HG02623 (cell line): ENCODE results near the gene P4HA2.

Experiments
- ATAC-seq: cut with Tn5 transposase; IDR thresholded peaks from one replicate; pipeline ENCODE4 v1.9.1; 2021; ENCODE audit warnings: moderate library complexity; ENCODE audit not compliant: unreplicated experiment

P4HA2 gene

GRCh38 chr5:132253008-132253441 is 25.4 kb upstream of the P4HA2 start:
- no peak for ATAC-seq

GRCh38 chr5:132251220-132251725 is 23.6 kb upstream of the P4HA2 start:
- ATAC-seq, result no peak

- no peak for ATAC-seq
Measured at GRCh38 chr5:132250547-132250946, 22.9 kb upstream of the P4HA2 start.

GRCh38 chr5:132246806-132247205 is 19.2 kb upstream of the P4HA2 start:
- ATAC-seq, result no peak

GRCh38 chr5:132245593-132245992 is 17.9 kb upstream of the P4HA2 start:
- no peak for ATAC-seq

DNA sequence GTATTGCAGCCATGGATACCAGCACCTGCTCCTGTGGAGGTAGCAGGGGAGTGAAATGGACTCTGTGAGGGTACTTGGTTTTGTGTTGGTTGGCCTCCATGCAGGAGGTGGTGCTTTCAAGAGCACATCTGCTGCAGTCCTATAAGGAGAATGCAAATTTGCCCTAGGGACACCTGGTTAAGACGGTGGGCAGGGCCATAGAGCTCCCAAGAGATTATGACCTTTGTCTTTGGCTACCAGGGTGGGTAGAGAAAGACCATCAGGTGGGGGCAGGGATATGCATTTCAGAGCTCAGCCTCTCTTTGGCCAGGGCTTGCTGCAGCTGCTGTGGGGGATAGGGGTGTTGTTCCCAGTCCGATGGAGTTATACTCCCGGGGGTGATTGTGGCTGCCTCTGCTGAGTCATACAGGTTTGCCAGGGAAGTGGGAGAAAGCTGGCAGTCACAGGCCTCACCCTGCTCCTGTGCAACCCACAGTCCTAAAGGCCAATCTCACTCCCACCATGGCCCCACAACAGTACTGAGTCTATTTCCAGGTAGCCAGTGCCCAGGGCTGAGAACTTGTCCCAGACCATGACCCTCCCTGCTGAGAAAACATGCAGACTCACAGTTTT is 15.8 kb upstream of the P4HA2 start:
- no peak for ATAC-seq

DNA sequence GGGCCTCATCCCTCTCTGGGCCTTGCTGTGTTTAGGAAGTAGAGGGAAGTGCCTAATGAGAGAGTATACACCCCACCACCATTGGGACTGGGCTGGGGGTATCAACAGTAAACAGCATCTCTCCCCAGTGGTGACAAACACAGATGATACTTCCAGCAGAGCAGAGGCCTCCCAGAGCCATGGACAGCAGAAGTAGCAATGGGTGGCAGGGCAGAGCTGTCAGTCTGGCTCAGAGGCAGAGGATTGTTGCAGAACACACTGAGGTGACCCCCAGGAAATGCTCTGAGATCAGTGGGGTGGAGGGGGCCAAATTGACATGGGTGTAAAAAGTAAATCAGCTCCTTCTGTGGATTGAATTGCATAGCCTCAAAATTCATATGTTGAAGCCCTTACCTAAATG is 12.1 kb upstream of the P4HA2 start:
- no peak for ATAC-seq

DNA sequence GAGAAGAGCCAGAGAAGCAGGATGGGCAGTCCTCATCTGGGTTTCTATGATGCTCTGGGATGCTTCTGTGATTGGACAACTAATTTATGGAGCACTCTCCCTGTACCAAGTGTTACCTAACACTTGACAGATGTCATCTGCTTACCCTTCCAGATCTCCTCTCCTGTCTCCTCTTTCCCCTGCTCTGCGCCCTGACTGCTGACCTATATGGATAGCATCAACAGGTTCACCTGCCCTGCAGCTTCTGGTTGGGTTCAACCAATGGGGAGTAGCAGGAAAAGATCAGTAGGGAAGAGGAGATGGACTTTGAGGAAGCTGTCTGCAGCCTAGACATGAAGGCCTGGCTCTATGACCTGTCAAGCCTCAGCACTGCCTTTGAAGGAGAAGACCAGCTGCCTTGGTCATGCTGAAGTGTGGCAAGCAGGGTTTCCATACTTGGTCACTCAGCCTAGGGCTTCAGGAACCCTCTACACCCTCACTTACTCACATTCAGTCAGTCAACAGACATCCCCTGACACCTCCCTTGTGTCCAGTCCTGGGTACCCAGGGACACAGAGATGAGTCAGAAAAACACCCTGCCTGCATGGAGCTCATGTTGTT is 11.3 kb upstream of the P4HA2 start:
- no peak for ATAC-seq

DNA sequence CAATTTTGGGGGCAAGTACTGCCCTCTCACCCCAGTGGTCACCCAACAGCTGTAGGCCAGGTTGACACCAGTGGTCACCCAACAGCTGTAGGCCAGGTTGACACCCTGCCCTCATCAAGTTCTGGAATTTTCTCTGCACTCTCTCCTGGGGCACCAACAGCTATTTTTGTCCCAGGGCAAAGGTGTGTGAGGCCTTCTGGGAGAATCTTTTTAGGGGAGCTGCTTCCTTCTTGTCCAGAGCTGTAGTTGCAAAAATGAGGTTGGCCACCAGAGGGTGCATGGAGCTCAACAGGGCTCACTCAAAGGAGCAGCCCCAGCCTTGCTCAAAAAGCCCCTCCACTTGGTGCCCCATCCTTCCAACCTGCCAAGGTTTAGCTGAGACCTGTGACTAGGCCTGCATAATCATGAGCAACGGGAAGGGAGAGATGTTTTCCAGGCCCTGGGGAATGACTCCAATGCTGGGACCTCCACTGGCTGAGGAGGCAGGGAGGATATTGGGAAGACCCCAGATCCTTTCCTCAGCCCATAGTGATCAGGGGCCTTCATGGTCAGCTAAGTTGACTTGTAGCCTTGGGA is 10.6 kb upstream of the P4HA2 start:
- no peak for ATAC-seq

DNA sequence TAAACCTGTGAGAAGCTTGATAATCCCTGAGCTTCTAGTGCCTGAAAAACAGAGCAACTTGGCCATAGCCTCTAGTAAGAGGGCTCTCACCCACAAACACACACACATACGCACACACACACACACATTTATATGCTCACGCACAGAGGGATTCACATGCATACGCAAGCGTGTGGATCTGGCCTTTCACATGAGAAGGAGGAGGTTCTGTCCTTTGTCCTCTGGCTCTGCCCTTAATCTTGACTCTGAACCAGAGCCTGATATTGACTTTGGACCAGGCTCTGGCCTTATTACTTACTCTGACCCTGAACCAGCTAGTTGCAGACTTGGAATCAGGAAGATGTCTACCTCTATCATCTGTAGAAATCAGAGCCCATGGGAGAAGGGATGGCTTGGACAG is 10.0 kb upstream of the P4HA2 start:
- ATAC-seq, result no peak

GRCh38 chr5:132237141-132237540 is 9.5 kb upstream of the P4HA2 start:
- ATAC-seq, result no peak

- no peak for ATAC-seq
Measured at GRCh38 chr5:132235340-132235739, 7.7 kb upstream of the P4HA2 start.

GRCh38 chr5:132234684-132235062 is 7.0 kb upstream of the P4HA2 start:
- no peak for ATAC-seq

DNA sequence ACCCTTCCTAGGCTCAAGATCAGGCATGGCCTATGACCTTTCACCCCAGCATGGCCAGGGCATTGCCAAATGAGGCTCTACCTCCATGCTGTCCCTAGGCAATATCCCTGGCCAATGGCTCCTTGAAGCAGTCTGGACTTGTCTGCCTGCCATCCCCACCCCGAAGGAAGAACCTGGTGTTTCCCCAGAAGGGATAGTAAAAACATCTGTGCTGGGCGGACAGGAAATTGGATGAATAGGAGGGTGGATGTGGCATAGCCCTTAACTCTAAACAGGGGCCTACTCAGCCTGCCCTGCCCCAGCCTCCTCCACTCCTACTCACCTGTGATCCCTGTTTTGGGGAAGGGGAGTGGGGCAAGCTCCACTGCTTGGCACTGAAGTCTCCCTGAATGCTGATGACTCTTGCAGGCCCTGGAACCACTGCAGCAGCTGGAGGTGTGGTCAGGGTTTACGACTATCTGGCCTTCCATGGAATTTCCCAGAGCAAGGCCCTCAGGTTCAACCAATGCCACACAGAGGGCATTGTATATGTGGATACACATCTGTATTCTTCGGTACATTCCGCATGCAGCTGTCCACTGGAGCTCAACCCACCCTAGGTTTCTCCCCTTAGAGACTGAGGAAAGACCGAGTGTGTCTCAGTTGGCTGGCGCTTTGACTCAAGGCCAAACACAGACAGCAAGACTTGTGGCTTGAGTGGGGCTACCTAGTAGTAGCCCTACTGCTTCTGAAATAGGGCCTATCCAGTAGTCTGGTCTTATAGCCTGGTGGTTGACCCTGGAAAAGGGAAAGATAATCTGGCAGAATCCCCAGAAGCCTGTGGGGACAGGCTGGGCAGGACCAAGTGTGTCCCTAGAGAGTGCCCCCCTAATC is 6.4 kb upstream of the P4HA2 start:
- no peak for ATAC-seq

DNA sequence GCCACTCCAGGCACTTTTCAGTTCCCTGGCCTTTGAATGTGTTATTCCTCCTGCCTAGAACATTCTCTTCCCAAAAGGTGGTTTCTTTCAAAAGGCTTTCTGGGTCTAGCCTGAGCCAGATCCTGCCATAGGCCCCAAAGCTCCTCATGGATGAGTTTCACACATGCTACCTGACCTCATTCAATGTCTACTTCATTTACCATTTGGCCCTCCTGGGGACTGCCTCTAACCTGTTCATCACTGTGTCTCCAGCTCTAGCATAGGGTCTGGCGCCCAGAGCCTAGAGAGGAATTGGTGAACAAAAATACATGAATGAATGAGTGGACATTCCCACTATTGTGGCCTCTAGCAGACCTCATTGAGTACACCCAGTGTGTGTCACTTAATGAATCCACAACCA is 5.4 kb upstream of the P4HA2 start:
- no peak for ATAC-seq

GRCh38 chr5:132232465-132232864 is 4.8 kb upstream of the P4HA2 start:
- ATAC-seq, result no peak

GRCh38 chr5:132230871-132231270 is 3.2 kb upstream of the P4HA2 start:
- ATAC-seq, result no peak

GRCh38 chr5:132229236-132229635 is 1.6 kb upstream of the P4HA2 start:
- ATAC-seq, result no peak

GRCh38 chr5:132228241-132229035 is 785 bp upstream of the P4HA2 start:
- no peak for ATAC-seq

DNA sequence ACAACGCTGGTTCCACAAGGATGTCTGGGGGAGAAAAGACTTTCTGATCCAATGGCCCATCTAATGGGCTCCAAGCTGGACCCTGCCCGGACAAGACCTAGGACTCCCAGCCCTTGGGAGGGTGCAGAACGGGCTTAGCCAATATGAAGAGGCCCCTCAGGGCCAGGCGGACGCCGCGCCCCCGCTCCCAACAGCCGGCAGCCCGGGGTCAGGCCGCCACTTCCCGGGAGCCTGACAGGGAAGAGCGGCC is 493 bp downstream of the P4HA2 start:
- no peak for ATAC-seq
